H1 (cell line): ENCODE results near the gene PPP1R12C. TPM values are rescaled to one million over a fixed set of nuclear protein-coding genes. Genes with fewer than 3 reads are reported as not detected.

Experiments
- BRCA1 ChIP-seq: IDR thresholded peaks from 2 replicates; pipeline ENCODE4 v1.6.1; 2012; ENCODE audit warnings: low read depth, low read length, improper control_type of control experiment
- CBX5 ChIP-seq: fragments of 300-800, 300-1000 bp; sonication (generic); IDR thresholded peaks from 2 replicates; pipeline ENCODE4 v1.7.1; 2016; ENCODE audit warnings: antibody characterized with exemption, low read length, low read depth
- CBX8 ChIP-seq: fragments of 300-800, 300-1000 bp; sonication (generic); IDR thresholded peaks from 2 replicates; pipeline ENCODE4 v1.7.1; 2016; ENCODE audit warnings: low read depth, low read length, borderline replicate concordance
- CTBP2 ChIP-seq: IDR thresholded peaks from 2 replicates; pipeline ENCODE4 v1.7.0; 2011; ENCODE audit warnings: borderline replicate concordance, mild to moderate bottlenecking, moderate library complexity, mixed read lengths, low read length; ENCODE audit not compliant: insufficient read depth, insufficient read length
- KDM4A ChIP-seq: IDR thresholded peaks from one replicate; pipeline ENCODE4 v1.7.1; 2012; ENCODE audit warnings: low read depth, mild to moderate bottlenecking, moderate library complexity, low read length, inconsistent platforms; ENCODE audit not compliant: severe bottlenecking
- POLR2AphosphoS5 ChIP-seq: IDR thresholded peaks from 2 replicates; pipeline ENCODE4 v1.6.1; 2011; ENCODE audit warnings: low read depth, low read length
- RFX5 ChIP-seq: IDR thresholded peaks from 2 replicates; pipeline ENCODE4 v1.6.1; 2011; ENCODE audit warnings: low read depth, low read length, improper control_type of control experiment, borderline replicate concordance
- RXRA ChIP-seq: IDR thresholded peaks from 2 replicates; pipeline ENCODE4 v1.6.1; 2011; ENCODE audit warnings: low read depth, mild to moderate bottlenecking, low read length, moderate library complexity; ENCODE audit not compliant: insufficient read depth
- SAP30 ChIP-seq: fragments of 300-600 bp; sonication (generic); IDR thresholded peaks from 2 replicates; pipeline ENCODE4 v1.7.1; 2012; ENCODE audit warnings: low read length, moderate library complexity, mild to moderate bottlenecking, inconsistent platforms; ENCODE audit not compliant: insufficient read depth, insufficient replicate concordance
- SIX5 ChIP-seq: IDR thresholded peaks from 2 replicates; pipeline ENCODE4 v1.6.1; 2011; ENCODE audit warnings: mild to moderate bottlenecking, low read depth, low read length
- TCF12 ChIP-seq: IDR thresholded peaks from 2 replicates; pipeline ENCODE4 v1.6.1; 2011; ENCODE audit warnings: low read depth, mild to moderate bottlenecking, low read length
- polyA plus RNA-seq, 7 experiments: library from polyadenylated mRNA; depleted of rRNA in 3 of 7; stranded (reverse) in 5 of 7; unstranded in 2 of 7; fragments of >200 nt in 5 of 7; fragments of 200-250 nt in 2 of 7; gene quantifications; 1 replicate in 5 of 7; 2 replicates in 1 of 7; 4 replicates in 1 of 7; pipeline versions ENCODE4 v1.2.1 to v1.2.3, GENCODE V29; 2011 to 2013; ENCODE audit warnings: missing spikeins in 2 of 7, mixed read lengths in 2 of 7
- total RNA-seq: library from RNA; stranded (reverse); fragmentation: NEBNext Ultra II Directional; extraction: Animal tissue kit (Norgen Biotek cat#: 25700); gene quantifications from 2 replicates; pipeline ENCODE4 v1.2.1, GENCODE V29; 2021
- TF ChIP-seq, protein P1 (sequence below), 3 experiments: IDR thresholded peaks; 1 replicate in 2 of 3; 2 replicates in 1 of 3; pipeline versions ENCODE4 v1.5.1 to v1.6.1; 2011; ENCODE audit warnings: low read length in 3 of 3, mild to moderate bottlenecking in 3 of 3, inconsistent platforms in 2 of 3, low read depth in 1 of 3, moderate library complexity in 1 of 3; ENCODE audit not compliant: insufficient read depth in 1 of 3; ENCODE audit errors: control extremely low read depth in 1 of 3
- TF ChIP-seq, protein P2 (sequence below): IDR thresholded peaks from 2 replicates; pipeline ENCODE4 v1.6.1; 2012; ENCODE audit warnings: low read length, inconsistent platforms

Gene PPP1R12C
- total and polyA plus RNA-seq, 2 of the 8 experiments (the other 6 are each of a cell fraction or from before 2014, with no cell fraction given) = 31.7 to 71.5 TPM

DNA sequence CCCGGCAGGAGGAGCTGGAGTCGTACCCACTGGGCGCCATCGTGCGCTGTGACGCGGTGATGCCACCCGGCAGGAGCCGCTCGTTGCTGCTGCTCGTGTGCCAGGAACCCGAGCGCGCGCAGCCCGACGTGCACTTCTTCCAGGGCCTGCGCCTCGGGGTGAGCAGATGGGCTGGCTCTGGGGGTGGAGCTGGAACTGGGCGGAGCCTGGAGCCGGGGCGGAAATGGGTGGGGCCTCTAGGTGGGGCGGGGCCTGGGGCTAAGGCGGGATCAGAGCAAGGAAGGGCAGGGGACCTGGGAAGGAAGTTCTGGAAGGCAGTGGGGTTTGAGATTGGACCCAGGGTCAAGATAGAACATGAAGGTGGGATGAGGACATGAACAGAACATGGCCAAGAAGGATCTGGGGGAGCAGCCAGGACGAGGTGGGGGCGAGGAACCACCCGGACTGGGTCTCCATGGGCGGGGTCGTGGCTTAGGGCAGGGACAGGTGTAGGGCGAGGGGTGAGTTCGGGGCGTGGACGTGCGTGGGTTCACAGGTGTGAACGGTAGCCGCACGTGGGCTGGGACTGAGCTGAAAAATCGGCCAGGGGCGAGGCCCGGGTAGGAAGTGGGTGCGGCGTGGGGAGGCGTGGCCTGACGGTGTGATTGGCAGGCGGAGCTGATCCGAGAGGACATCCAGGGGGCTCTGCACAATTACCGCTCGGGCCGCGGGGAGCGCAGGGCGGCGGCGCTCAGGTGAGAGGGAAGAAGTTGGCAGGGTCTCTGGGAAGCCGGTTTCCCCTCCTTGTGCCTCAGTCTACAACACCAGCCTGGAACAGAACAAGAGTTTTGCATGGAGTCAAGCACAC lies 37.1 kb downstream of the PPP1R12C start (continued):
- TF ChIP-seq, protein P1, sequence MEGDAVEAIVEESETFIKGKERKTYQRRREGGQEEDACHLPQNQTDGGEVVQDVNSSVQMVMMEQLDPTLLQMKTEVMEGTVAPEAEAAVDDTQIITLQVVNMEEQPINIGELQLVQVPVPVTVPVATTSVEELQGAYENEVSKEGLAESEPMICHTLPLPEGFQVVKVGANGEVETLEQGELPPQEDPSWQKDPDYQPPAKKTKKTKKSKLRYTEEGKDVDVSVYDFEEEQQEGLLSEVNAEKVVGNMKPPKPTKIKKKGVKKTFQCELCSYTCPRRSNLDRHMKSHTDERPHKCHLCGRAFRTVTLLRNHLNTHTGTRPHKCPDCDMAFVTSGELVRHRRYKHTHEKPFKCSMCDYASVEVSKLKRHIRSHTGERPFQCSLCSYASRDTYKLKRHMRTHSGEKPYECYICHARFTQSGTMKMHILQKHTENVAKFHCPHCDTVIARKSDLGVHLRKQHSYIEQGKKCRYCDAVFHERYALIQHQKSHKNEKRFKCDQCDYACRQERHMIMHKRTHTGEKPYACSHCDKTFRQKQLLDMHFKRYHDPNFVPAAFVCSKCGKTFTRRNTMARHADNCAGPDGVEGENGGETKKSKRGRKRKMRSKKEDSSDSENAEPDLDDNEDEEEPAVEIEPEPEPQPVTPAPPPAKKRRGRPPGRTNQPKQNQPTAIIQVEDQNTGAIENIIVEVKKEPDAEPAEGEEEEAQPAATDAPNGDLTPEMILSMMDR (IDR thresholded peaks at IDR 0.05; ENCODE audit: control extremely low read depth in 1 of 3, insufficient read depth in 1 of 3, low read depth in 1 of 3, low read length in 3 of 3) = peak in 1 of 3 experiments; percentile 2; a peak in 1 of 4 replicates
- TF ChIP-seq KDM4A (peak; percentile 42), RFX5 (no peak), CBX5 (no peak), SAP30 (no peak), SIX5 (no peak), TCF12 (no peak), CBX8 (no peak), CTBP2 (no peak), BRCA1 (no peak), RXRA (no peak), POLR2AphosphoS5 (no peak; the same call in 1 of the 2 replicates)
- TF ChIP-seq, protein P2, sequence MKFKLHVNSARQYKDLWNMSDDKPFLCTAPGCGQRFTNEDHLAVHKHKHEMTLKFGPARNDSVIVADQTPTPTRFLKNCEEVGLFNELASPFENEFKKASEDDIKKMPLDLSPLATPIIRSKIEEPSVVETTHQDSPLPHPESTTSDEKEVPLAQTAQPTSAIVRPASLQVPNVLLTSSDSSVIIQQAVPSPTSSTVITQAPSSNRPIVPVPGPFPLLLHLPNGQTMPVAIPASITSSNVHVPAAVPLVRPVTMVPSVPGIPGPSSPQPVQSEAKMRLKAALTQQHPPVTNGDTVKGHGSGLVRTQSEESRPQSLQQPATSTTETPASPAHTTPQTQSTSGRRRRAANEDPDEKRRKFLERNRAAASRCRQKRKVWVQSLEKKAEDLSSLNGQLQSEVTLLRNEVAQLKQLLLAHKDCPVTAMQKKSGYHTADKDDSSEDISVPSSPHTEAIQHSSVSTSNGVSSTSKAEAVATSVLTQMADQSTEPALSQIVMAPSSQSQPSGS = no peak
